K562 (cell line): ENCODE data around the gene OR51I1. TPM values are rescaled to one million over a fixed set of nuclear protein-coding genes. Genes with fewer than 3 reads are reported as not detected.

ENCODE experiments used
- ATAC-seq: fragments of 200-7000 bp; cut with Tn5 transposase; 3 replicates; pipeline ENCODE4 v1.9.1; 2020; ENCODE audit warnings: moderate library complexity
- BruUV-seq: library from RNA; stranded (reverse); fragments of 400-500 nt; replicated peaks from 2 replicates; lab custom pipeline; 2021; lab: Mats Ljungman, UMichigan
- CTCF ChIA-PET: fragments of 300-600 bp; formaldehyde crosslinking; extraction: SDS; loops from one replicate; lab custom pipeline; 2021; ENCODE audit warnings: low intra/inter-chr PET ratio; lab: Yijun Ruan, JAX
- POLR2A ChIA-PET: fragments of 300-600, 350-650 bp; sonication (Branson Sonifier 250); formaldehyde crosslinking; extraction: SDS; loops from one replicate; lab custom pipeline; 2021; ENCODE audit warnings: antibody characterized with exemption, inconsistent platforms; lab: Yijun Ruan, JAX
- DNase-seq, 4 experiments: peaks; one replicate each; pipeline versions ENCODE4 v3.0.0 to v3.0.0-alpha.2; 2011 to 2018; ENCODE audit warnings: low spot score in 3 of 4, mixed read lengths in 3 of 4; ENCODE audit errors: extremely low read depth in 1 of 4
- FAIRE-seq: peaks from 2 replicates; lab custom pipeline; 2011; peaks lifted over from hg19 to GRCh38; lab: Jason Lieb, UNC
- H2AFZ ChIP-seq: 2 replicates; pipeline ENCODE4 v1.6.0; 2011; ENCODE audit warnings: low read depth, low read length, control low read depth, inconsistent platforms
- H3K27ac ChIP-seq: fragments of 200-600 bp; 3 replicates; pipeline ENCODE4 v1.8.0; 2011; ENCODE audit warnings: low read depth, mild to moderate bottlenecking, control low read depth, inconsistent platforms, low read length, moderate library complexity, mixed read lengths; ENCODE audit errors: extremely low read depth
- H3K27me3 ChIP-seq, 2 experiments: fragments of 300-600 bp in 1 of 2; 2 replicates in 1 of 2; 3 replicates in 1 of 2; pipeline versions ENCODE4 v1.6.0 to v1.8.0; 2011; ENCODE audit warnings: inconsistent platforms in 2 of 2, low read length in 2 of 2, mild to moderate bottlenecking in 1 of 2, mixed read lengths in 1 of 2, moderate library complexity in 1 of 2; ENCODE audit not compliant: control insufficient read depth in 2 of 2, insufficient read depth in 2 of 2
- H3K36me3 ChIP-seq: fragments of 300-600 bp; 3 replicates; pipeline ENCODE4 v1.8.0; 2011; ENCODE audit warnings: mild to moderate bottlenecking, low read length, inconsistent platforms; ENCODE audit not compliant: control insufficient read depth, insufficient read depth
- H3K4me1 ChIP-seq, 2 experiments: fragments of 200-600 bp in 1 of 2; replicated peaks in 1 of 2; 2 replicates in 1 of 2; 3 replicates in 1 of 2; pipeline versions ENCODE4 v1.5.1 to v1.8.0; 2011; ENCODE audit warnings: inconsistent platforms in 2 of 2, low read length in 2 of 2, mild to moderate bottlenecking in 1 of 2, mixed read lengths in 1 of 2, moderate library complexity in 1 of 2; ENCODE audit not compliant: control insufficient read depth in 2 of 2, insufficient read depth in 2 of 2
- H3K4me2 ChIP-seq: 2 replicates; pipeline ENCODE4 v1.6.1; 2011; ENCODE audit warnings: low read length, control low read depth, inconsistent platforms, mixed read lengths; ENCODE audit not compliant: insufficient read depth
- H3K4me3 ChIP-seq: fragments of 200-600 bp; sonication (generic), shearing (Covaris generic); 2 replicates; pipeline ENCODE4 v1.5.1; 2016; ENCODE audit warnings: control low read depth, inconsistent platforms
- H3K79me2 ChIP-seq: fragments of 200-600 bp; 3 replicates; pipeline ENCODE4 v1.8.0; 2011; ENCODE audit warnings: low read length, inconsistent platforms; ENCODE audit not compliant: control insufficient read depth, insufficient read depth
- H3K9ac ChIP-seq, 2 experiments: 2 replicates each; pipeline versions ENCODE4 v1.6.0 to v1.6.1; 2011; ENCODE audit warnings: low read depth in 2 of 2, low read length in 2 of 2, control low read depth in 1 of 2, inconsistent platforms in 1 of 2, mild to moderate bottlenecking in 1 of 2, mixed read lengths in 1 of 2; ENCODE audit not compliant: insufficient read depth in 1 of 2
- H3K9me1 ChIP-seq: one replicate; pipeline ENCODE4 v1.6.0; 2011; ENCODE audit warnings: inconsistent platforms, mild to moderate bottlenecking, low read length, moderate library complexity; ENCODE audit not compliant: control insufficient read depth, insufficient read depth
- H3K9me3 ChIP-seq: replicated peaks from 2 replicates; pipeline ENCODE4 v1.5.1; 2011; ENCODE audit warnings: low read depth, low read length, inconsistent platforms; ENCODE audit not compliant: control insufficient read depth, insufficient read depth
- H4K20me1 ChIP-seq: replicated peaks from 2 replicates; pipeline ENCODE4 v1.6.1; 2011; ENCODE audit warnings: low read length, inconsistent platforms, mixed read lengths; ENCODE audit not compliant: control insufficient read depth, insufficient read depth
- DMBX1 ChIP-seq: fragments of 250-450 bp; sonication (Bioruptor Pico); IDR thresholded peaks from 2 replicates; pipeline ENCODE4 v1.8.0; 2022; ENCODE audit warnings: inconsistent platforms, mild to moderate bottlenecking, moderate library complexity, borderline replicate concordance
- FOXM1 ChIP-seq, 2 experiments: fragments of 450-650 bp in 1 of 2; sonication (generic) in 1 of 2; formaldehyde crosslinking in 1 of 2; IDR thresholded peaks; 2 replicates each; pipeline versions ENCODE4 v1.6.1 to v1.9.0; 2017 to 2022; ENCODE audit warnings: low read depth in 2 of 2, mild to moderate bottlenecking in 2 of 2, missing genetic modification reagents in 1 of 2, moderate library complexity in 1 of 2
- HDAC8 ChIP-seq: fragments of 450-650 bp; IDR thresholded peaks from 2 replicates; pipeline ENCODE4 v1.6.1; 2016; ENCODE audit warnings: mild to moderate bottlenecking, missing genetic modification characterization, moderate library complexity, missing compliant biosample characterization
- HINFP ChIP-seq: fragments of 450-650 bp; conservative IDR thresholded peaks from 2 replicates; pipeline ENCODE4 v1.6.1; 2016; ENCODE audit warnings: missing genetic modification characterization, low read depth, mild to moderate bottlenecking, control low read depth, missing compliant biosample characterization
- NCOA1 ChIP-seq: fragments of 450-650 bp; IDR thresholded peaks from 2 replicates; pipeline ENCODE4 v1.6.1; 2016; ENCODE audit warnings: low read depth
- POLR2A ChIP-seq: fragments of 450-650 bp; conservative IDR thresholded peaks from 2 replicates; pipeline ENCODE4 v1.6.1; 2016
- ZBTB43 ChIP-seq: sonication (generic); formaldehyde crosslinking; IDR thresholded peaks from 2 replicates; pipeline ENCODE4 v1.8.0; 2023; ENCODE audit warnings: mild to moderate bottlenecking, missing genetic modification reagents
- WGBS: fragments of 100-300 bp; shearing (Covaris generic); methylation state at CpG from one replicate; pipeline ENCODE4 v1.1.6; 2016; ENCODE audit warnings: low coverage, mixed read lengths; ENCODE audit not compliant: insufficient coverage; ENCODE audit errors: missing lambda C conversion rate; 5-methylcytosine and 5-hydroxymethylcytosine counted together
- in situ Hi-C: fragments of 300-500 bp; cut with MboI; formaldehyde crosslinking; loops from 4 replicates; pipeline ENCODE4 v1.15.0; 2018; ENCODE audit warnings: inconsistent platforms, mixed read lengths
- intact Hi-C: fragments of 100-400 bp; cut with micrococcal nuclease; formaldehyde crosslinking; loops from 2 replicates; pipeline ENCODE4 v1.14.2; 2022
- polyA plus RNA-seq, 8 experiments: library from polyadenylated mRNA; depleted of rRNA in 4 of 8; stranded (reverse) in 5 of 8; unstranded in 3 of 8; fragments of >200 nt; fragmentation: Nextera tagmentation in 2 of 8; fragmentation: Illumina TruSeq in 1 of 8; extraction: Ambion mirVana in 2 of 8; extraction: Trizol in 1 of 8; gene quantifications; 2 replicates each; pipeline versions ENCODE4 v1.2.1 to v1.2.3, GENCODE V29; 2011 to 2014; ENCODE audit warnings: inconsistent platforms in 1 of 8, missing spikeins in 1 of 8
- total RNA-seq, 7 experiments: library from RNA; depleted of rRNA in 6 of 7; stranded (reverse); fragments of >200 nt in 6 of 7; fragmentation: Illumina TruSeq in 2 of 7; extraction: Trizol in 2 of 7; gene quantifications; 2 replicates each; pipeline versions ENCODE4 v1.2.1 to v1.2.3, GENCODE V29; 2011 to 2021; ENCODE audit warnings: low replicate concordance in 1 of 7

OR51I1 gene
- total and polyA plus RNA-seq, 9 of the 15 experiments (the other 6 are each of a cell fraction or from before 2014, with no cell fraction given) = 0.42 to 11.0 (median 2.8) TPM

GRCh38 chr11:5421811-5422210, 19.5 kb downstream of the OR51I1 start, which contains the start of gene OR51Q1:
OR51Q1 (plus strand) TSS chr11:5422111; CDS start chr11:5422201, 90 bp downstream.
- peaks cover 45% of the 10 kb centered on the region for H3K79me2 ChIP-seq
- no peak within 1 kb of the TSS for H3K9ac ChIP-seq
- ATAC-seq (no peak), FAIRE-seq (no peak), DNase-seq (no peak)
- CTCF ChIA-PET = no interaction called here
- H3K36me3 ChIP-seq = peaks cover 59% of the 10 kb centered on the region
- no TSS peak for BruUV-seq
- no peaks in the 10 kb centered on the region for H3K9me1 ChIP-seq
- POLR2A ChIA-PET = no interaction called here
- H3K27me3 ChIP-seq = no peaks in the 10 kb centered on the region
- H3K27ac ChIP-seq = no peak within 1 kb of the TSS
- H3K9me3 ChIP-seq = no peaks in the 10 kb centered on the region
- no peak within 1 kb of the TSS for H2AFZ ChIP-seq
- no peak within 1 kb of the TSS for H3K4me3 ChIP-seq
- intact Hi-C loops = no loop called here
- no peaks in the 10 kb centered on the region for H4K20me1 ChIP-seq
- 75% methylated on average over 1 of the region's 1 CpG for WGBS
- no peak for TF ChIP-seq ZBTB43 (CRISPR knock-in tag)
- no peak for TF ChIP-seq HDAC8 (tag)
- TF ChIP-seq FOXM1 (IDR thresholded peaks at IDR 0.05; ENCODE audit: low read depth) = no peak
- TF ChIP-seq FOXM1 (CRISPR knock-in tag; IDR thresholded peaks at IDR 0.05; ENCODE audit: low read depth) = no peak
- TF ChIP-seq POLR2A = no peak
- no peak for TF ChIP-seq NCOA1
- no peak for TF ChIP-seq DMBX1 (CRISPR knock-in tag)
- no peak for TF ChIP-seq HINFP (tag)
- in situ Hi-C loops = no loop called here
- H3K4me2 ChIP-seq = no peak within 1 kb of the TSS
- H3K4me1 ChIP-seq = no peaks in the 10 kb centered on the region
